ENCODE measurements around the gene AQP5. TPM values are rescaled to one million over a fixed set of nuclear protein-coding genes. Genes with fewer than 3 reads are reported as not detected.

The AQP5 gene
- total RNA-seq, 4 donors from 2014 or later: not detected

- no peak for TF ChIP-seq CTCF (IDR thresholded peaks at IDR 0.05)
- no peak for DNase-seq (ENCODE audit: low spot score)
- ATAC-seq (ENCODE audit: low FRiP score): no peak
Observed at GRCh38 chr12:49974677-49975317, 13.1 kb downstream of the AQP5 start.

GRCh38 chr12:49975318-49975761, 13.7 kb downstream of the AQP5 start:
- DNase-seq (ENCODE audit: low spot score) (no peak), ATAC-seq (ENCODE audit: low FRiP score) (no peak)
- TF ChIP-seq CTCF (IDR thresholded peaks at IDR 0.05): no peak

GRCh38 chr12:49976557-49976956, 14.9 kb downstream of the AQP5 start:
- DNase-seq (ENCODE audit: low spot score): no peak

GRCh38 chr12:49978125-49978524, 16.5 kb downstream of the AQP5 start:
- TF ChIP-seq CTCF (IDR thresholded peaks at IDR 0.05): no peak
- ATAC-seq (ENCODE audit: low FRiP score) (no peak), DNase-seq (ENCODE audit: low spot score) (no peak)

More at GRCh38 chr12:49976557-49976956, 14.9 kb downstream of the AQP5 start:
- TF ChIP-seq CTCF (IDR thresholded peaks at IDR 0.05): no peak
- ATAC-seq (ENCODE audit: low FRiP score): no peak

GRCh38 chr12:49979016-49979586, 17.4 kb downstream of the AQP5 start:
- ATAC-seq (ENCODE audit: low FRiP score): no peak
- TF ChIP-seq CTCF (IDR thresholded peaks at IDR 0.05): no peak
- DNase-seq (ENCODE audit: low spot score): no peak

GRCh38 chr12:49979791-49980190, 18.1 kb downstream of the AQP5 start:
- ATAC-seq (ENCODE audit: low FRiP score) (no peak), DNase-seq (ENCODE audit: low spot score) (no peak)
- TF ChIP-seq CTCF (IDR thresholded peaks at IDR 0.05): no peak
